Nephron (organoid): ENCODE results near the gene MAP1B.

Experiments
- H3K27ac Mint-ChIP-seq, 3 experiments: 2 replicates each; pipeline ENCODE4 v1.8.0; 2020; ENCODE audit warnings: mixed read lengths in 3 of 3, mild to moderate bottlenecking in 2 of 3, moderate library complexity in 1 of 3
- H3K27me3 Mint-ChIP-seq: 2 replicates; pipeline ENCODE4 v1.8.0; 2021; ENCODE audit warnings: low read depth, mild to moderate bottlenecking, moderate library complexity, mixed read lengths
- H3K36me3 Mint-ChIP-seq: 2 replicates; pipeline ENCODE4 v1.8.0; 2020; ENCODE audit warnings: low read depth, mixed read lengths
- H3K4me1 Mint-ChIP-seq: 2 replicates; pipeline ENCODE4 v1.8.0; 2020; ENCODE audit warnings: mixed read lengths
- H3K4me3 Mint-ChIP-seq, 3 experiments: 2 replicates each; pipeline ENCODE4 v1.8.0; 2020; ENCODE audit warnings: mild to moderate bottlenecking in 3 of 3, mixed read lengths in 3 of 3, moderate library complexity in 2 of 3
- H3K9me3 Mint-ChIP-seq: 2 replicates; pipeline ENCODE4 v1.8.0; 2020; ENCODE audit warnings: mixed read lengths
- TF ChIP-seq, protein P1 (sequence below), 3 experiments: fragments of 200-600 bp; sonication (generic); IDR thresholded peaks; one replicate each; pipeline ENCODE4 v1.5.0; 2021; ENCODE audit warnings: antibody characterized with exemption in 3 of 3; ENCODE audit not compliant: unreplicated experiment in 3 of 3

The MAP1B gene

DNA sequence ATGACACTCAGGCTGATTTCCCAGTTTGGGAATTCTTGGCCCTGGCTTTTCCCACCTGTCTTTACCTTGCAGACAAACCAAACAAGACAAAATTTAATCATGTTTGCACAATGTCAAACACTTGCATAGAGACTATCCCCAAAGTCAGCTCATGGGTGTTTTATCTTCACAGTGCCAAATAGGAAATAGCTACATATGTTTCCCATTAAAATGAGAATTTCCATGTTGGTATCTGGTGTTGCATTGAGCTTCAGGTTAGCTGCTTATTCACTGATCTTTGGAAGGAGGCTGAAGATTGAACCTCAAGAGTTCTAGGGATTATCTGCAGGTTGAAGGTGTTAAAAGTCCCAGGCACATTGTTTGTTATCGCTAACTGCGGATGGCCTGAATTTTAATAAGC, 19.5 kb downstream of the MAP1B start:
- H3K36me3 Mint-ChIP-seq: peaks cover 18% of the 10 kb centered on the region
- TF ChIP-seq, protein P1, sequence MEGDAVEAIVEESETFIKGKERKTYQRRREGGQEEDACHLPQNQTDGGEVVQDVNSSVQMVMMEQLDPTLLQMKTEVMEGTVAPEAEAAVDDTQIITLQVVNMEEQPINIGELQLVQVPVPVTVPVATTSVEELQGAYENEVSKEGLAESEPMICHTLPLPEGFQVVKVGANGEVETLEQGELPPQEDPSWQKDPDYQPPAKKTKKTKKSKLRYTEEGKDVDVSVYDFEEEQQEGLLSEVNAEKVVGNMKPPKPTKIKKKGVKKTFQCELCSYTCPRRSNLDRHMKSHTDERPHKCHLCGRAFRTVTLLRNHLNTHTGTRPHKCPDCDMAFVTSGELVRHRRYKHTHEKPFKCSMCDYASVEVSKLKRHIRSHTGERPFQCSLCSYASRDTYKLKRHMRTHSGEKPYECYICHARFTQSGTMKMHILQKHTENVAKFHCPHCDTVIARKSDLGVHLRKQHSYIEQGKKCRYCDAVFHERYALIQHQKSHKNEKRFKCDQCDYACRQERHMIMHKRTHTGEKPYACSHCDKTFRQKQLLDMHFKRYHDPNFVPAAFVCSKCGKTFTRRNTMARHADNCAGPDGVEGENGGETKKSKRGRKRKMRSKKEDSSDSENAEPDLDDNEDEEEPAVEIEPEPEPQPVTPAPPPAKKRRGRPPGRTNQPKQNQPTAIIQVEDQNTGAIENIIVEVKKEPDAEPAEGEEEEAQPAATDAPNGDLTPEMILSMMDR (IDR thresholded peaks at IDR 0.05; ENCODE audit: unreplicated experiment in 3 of 3): no peak
- H3K27me3 Mint-ChIP-seq: no peaks in the 10 kb centered on the region
- no peak overlapping the region for H3K4me3 Mint-ChIP-seq
- H3K27ac Mint-ChIP-seq: no peak overlapping the region
- H3K4me1 Mint-ChIP-seq: peaks cover 34% of the 10 kb centered on the region
- H3K9me3 Mint-ChIP-seq: no peaks in the 10 kb centered on the region

DNA sequence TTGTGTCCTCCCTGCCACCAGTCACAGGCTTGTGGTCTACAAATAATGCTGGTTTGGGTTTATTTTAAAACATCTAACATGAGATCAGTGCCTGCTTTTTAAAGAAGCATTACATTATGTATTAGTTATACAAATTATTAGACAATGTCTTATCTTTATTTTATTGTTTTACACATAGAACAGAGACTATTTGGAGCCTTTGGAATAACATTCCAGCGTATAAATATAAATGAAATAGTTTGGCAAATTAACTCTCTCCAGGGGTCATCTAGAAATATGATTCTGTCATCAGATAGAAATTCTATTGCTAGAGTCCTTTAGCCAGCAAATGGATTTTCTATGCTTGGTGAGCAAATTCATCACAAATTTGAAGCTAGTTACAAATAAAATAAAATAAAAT, 22.4 kb downstream of the MAP1B start:
- H3K36me3 Mint-ChIP-seq: peaks cover 7% of the 10 kb centered on the region
- TF ChIP-seq, protein P1 (IDR thresholded peaks at IDR 0.05; ENCODE audit: unreplicated experiment in 3 of 3): no peak
- peaks cover 31% of the 10 kb centered on the region for H3K4me1 Mint-ChIP-seq
- no peaks in the 10 kb centered on the region for H3K27me3 Mint-ChIP-seq
- H3K4me3 Mint-ChIP-seq: no peak overlapping the region
- H3K27ac Mint-ChIP-seq: peak overlapping the region; percentile 77 to 93 (median 80)
- H3K9me3 Mint-ChIP-seq: no peaks in the 10 kb centered on the region

DNA sequence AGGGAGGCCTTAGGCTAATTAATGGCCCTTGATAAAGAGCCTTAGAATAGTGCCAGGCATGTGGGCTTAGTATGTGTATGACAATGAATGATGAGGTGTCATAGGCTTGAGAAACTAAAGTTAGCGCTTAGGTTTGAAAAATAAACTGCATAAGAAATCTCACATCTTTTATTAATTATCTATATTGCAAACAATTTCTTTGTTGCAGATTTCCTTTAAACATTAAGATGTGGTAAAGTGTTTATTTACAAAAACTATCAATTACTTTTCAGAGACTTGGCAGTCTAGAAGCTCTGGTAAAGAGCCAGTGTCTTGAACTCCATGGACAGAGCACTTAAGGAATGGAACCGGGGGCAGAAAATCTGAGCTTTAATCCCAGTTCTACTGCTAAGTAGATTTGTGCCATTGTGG, 23.1 kb downstream of the MAP1B start:
- H3K4me3 Mint-ChIP-seq: no peak overlapping the region
- no peaks in the 10 kb centered on the region for H3K9me3 Mint-ChIP-seq
- TF ChIP-seq, protein P1 (IDR thresholded peaks at IDR 0.05; ENCODE audit: unreplicated experiment in 3 of 3): no peak
- H3K36me3 Mint-ChIP-seq: peaks cover 7% of the 10 kb centered on the region
- peak overlapping the region in 1 of 3 experiments; percentile 35 for H3K27ac Mint-ChIP-seq
- no peaks in the 10 kb centered on the region for H3K27me3 Mint-ChIP-seq
- H3K4me1 Mint-ChIP-seq: peaks cover 24% of the 10 kb centered on the region

DNA sequence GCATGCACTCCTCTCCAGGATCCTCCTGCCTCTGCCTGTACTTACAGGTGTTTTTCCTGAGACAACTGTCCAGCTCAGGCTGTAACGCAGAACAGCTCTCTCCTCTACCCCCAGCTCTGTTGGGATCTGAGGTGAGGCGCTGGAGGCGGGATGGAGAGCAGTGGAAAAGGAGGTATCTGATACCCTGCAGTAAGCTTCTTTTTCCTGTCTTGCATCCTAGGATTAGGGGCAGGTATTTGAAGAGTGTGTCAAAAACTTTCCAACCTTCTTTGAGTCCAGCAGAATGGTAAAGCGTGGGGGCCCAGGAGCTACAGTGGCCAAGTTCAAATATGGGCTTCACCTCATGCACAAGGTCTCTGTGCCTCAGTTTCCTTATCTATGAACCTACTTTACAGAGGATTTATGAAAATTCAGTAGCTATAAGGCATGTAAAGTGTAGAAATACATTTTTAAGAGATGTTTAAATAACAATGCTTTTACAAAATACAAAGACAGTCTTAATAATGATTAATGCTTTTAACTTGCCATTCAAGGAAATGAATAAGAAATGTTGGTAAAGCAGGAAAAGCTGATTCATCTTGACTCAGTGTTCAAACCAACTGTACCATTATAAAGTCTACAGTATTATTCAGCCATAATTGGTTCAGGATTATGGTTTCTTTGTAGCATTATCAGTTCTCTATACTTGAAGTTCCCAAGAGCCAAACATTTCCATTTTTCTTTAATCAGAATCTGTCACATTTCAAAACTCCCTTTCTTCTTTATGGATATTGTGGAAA, 26.1 kb downstream of the MAP1B start:
- Mint-ChIP-seq H3K9me3 (no peaks in the 10 kb centered on the region), H3K36me3 (peaks cover 7% of the 10 kb centered on the region), H3K27ac (peak overlapping the region in 2 of 3 experiments; percentile 69 to 74), H3K4me1 (peaks cover 30% of the 10 kb centered on the region), H3K4me3 (no peak overlapping the region), H3K27me3 (no peaks in the 10 kb centered on the region)
- TF ChIP-seq, protein P1 (IDR thresholded peaks at IDR 0.05; ENCODE audit: unreplicated experiment in 3 of 3): no peak

DNA sequence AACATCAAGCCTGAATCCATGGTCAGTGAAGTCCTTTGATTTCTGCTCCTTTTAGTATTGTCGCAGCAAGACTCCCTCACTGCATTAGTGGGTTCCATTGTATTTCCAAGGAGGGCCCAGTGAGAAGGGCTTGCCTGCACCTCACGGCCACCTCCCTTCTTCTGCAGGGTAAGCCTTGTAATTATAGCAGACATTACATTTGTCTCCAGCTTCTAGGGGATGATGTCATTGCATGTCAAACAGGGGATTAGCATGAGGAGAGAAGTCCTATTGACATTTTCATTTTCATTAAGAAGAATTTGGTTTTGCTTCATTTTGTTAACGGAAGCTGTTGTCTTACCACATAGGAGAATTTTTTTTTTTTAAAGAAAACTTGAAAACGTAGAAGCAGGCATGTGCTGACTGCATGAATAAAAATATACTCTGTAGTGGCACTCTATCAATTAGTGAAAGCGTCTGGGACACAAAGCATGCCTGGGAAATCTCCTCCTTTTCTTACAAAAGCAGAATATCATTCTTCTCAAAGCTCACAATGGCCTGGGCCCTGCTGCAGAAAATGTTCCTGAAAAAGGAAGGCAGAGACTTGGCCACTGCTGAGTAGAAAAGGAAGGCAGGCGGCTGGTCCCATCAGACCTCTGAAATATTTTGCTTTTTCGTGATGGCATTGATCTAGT, 27.1 kb downstream of the MAP1B start:
- Mint-ChIP-seq H3K27ac (peak overlapping the region in 2 of 3 experiments; percentile 69 to 74), H3K36me3 (peaks cover 11% of the 10 kb centered on the region), H3K4me1 (peaks cover 37% of the 10 kb centered on the region), H3K4me3 (no peak overlapping the region), H3K27me3 (no peaks in the 10 kb centered on the region), H3K9me3 (no peaks in the 10 kb centered on the region)
- TF ChIP-seq, protein P1 (IDR thresholded peaks at IDR 0.05; ENCODE audit: unreplicated experiment in 3 of 3): no peak
